DMS114 treated with DMSO at 0.1 percent for 48 hours (cell line): ENCODE results near the gene INPP5E.
"Not testable (repeated sequence)": the region's sequence is repeated elsewhere in the genome, so short reads cannot be mapped to it uniquely, and the experiment has no call there.

Experiments
- DNase-seq: peaks from one replicate; lab custom pipeline; 2025; ENCODE audit not compliant: unreplicated experiment; lab: John Stamatoyannopoulos, UW

Gene INPP5E

GRCh38 chr9:136429683-136430491 lies 9.8 kb downstream of the INPP5E start:
- DNase-seq, result no peak

DNA sequence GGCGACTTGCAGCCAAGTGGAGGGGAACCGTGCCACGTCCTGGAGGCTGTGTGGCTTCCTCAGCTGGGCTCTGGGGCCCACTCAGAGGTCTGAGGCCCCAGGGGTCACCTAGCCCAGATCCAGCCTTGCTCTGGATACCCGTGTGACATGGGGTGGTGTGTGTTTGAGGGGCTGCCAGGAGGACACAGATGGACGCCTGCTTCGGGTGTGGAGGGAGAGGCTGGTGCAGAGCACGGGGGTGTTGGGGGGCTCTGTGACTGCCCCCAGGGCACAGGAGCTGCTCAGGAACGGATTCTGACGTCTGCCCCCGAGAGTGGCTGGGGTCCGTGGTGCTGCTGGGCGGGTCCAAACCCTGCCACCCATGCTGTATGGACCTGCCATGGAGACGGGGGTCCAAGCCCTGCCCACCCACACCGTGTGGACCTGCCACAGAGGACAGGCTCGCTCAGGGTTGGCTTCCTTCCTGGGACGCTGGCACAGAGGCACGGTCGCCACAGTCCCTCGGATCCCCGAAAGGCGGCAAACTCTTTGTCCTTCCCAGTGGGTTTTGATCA lies 10.5 kb downstream of the INPP5E start:
- no peak for DNase-seq

GRCh38 chr9:136426787-136427186 lies 12.9 kb downstream of the INPP5E start:
- no peak for DNase-seq

- not testable (repeated sequence) for DNase-seq
Observed at GRCh38 chr9:136425367-136425766, 14.3 kb downstream of the INPP5E start.

DNA sequence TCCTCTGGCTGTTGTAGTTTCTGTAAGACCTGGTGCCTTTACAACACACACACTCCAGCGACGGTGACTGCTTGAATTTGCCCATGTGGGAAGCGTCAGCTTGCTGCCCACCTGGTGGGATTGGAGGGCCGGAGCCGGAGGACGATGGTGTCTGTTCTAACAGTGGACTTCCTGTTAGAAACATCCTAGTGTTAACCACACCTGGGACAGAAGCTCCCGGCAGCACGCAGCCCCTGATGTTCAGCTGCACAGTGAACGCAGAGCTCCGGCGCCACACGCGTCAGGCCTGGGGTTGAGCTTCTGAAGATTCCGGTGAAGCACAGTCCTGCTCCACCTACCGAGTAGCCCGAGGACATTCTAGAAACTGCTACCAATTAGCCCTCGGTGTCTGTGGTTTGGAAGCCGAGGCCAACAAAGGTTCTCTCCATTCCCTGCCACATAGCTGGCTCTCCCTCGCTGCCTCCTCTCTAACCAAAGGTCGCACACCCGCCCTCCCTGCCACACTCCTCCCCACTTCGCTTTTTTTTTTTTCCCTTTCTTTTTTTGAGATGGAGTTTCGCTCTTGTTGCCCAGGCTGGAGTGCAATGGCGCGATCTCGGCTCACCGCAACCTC lies 14.8 kb downstream of the INPP5E start:
- no peak for DNase-seq

DNA sequence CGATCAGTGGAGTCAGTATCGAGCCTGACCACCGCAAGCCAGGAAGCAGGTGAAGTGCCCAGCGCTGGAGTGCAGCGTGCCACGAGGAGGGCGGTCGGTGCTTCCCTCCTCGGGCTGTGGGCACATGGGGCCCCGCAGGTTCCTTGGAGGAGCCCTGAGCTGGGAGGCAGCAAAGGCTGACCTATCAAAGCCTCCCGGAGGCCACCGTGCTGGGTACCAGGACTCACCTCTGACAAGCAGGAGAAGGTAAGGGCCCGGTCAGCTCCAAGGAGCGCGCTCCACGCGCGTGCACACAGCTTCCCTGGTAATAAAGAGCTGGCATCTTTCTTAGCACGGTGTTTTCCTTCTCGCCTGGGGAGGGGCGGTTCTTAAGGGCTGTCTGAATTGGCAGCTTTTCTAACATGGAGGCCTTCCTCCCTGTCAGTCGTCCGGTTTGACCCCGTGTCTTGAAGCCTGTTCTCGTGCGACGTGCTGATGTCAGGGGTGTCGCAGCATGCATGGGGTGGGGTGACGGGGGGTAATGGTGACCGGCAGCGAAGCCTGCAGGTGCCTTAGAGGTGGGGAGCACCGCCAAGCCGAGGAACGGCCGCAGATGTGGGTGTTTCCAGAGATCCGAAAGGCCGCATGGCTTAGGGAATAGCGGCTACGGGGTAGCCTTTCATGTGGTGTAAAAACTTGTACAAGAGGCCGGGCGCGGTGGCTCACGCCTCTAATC lies 16.1 kb downstream of the INPP5E start:
- DNase-seq, result no peak

- DNase-seq, result no peak
Observed at GRCh38 chr9:136422876-136423275, 16.8 kb downstream of the INPP5E start.

- DNase-seq, result no peak
Observed at GRCh38 chr9:136421791-136422190, 17.9 kb downstream of the INPP5E start.

- no peak for DNase-seq
Observed at GRCh38 chr9:136419092-136419420, 20.6 kb downstream of the INPP5E start.

GRCh38 chr9:136418182-136419091 lies 21.2 kb downstream of the INPP5E start:
- DNase-seq, result no peak

GRCh38 chr9:136416914-136417313 lies 22.7 kb downstream of the INPP5E start:
- no peak for DNase-seq

DNA sequence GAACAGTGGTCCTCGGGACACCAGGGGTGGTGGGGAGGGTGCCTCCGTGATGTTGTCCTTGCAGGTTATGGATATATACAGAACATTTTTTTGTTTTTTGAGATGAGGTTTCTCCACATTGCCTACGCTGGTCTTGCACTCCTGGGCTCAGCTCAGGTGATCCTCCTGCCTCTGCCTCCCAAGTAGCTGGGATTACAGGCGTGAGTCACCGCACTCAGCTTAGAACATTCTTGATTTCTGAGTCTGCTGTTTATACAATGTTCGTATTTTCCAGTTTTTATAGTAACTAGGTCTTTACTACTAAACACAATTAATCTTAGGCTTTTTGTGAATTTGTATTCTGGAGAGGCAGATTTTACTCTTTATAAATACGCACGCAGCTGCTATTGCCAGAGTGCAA lies 23.2 kb downstream of the INPP5E start:
- DNase-seq, result no peak

DNA sequence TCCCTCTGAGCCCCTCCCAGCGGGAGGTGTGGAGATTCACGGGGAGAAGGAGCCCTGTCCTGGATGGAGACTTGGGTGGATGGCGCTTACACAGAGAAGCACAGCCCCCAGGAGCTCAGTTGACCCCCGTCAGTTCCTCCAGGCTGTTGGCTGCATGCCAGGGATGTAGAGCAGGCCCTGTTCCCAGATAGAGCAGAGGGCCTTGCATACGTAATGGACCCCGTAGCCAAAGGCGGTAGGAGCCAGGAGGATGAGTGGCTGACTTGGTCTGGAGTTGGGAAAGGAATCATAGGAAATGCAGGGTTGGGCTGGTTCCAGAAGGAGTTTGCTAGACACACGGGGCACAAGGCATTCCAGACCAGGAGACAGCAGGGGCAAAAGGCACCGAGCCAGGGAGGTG lies 26.7 kb downstream of the INPP5E start:
- no peak for DNase-seq

DNA sequence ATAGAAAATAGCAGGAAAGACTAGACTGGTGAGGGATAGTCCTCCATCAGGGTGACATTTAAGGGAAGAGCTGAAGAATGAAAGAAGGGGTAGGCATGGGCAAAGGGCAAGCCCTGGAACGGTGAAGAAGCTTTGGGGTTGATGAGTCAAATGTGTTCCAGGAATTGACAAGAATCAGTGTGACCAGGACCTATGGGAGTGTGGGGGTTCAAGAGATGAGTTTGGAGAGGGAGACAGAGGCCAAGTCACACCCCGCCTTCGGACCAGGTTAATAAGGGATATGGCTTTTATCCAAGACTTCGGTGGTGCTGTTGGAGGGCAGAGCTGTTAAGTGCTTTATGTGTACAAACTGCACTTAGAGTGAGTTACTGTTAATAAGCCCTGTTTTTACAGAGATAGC lies 28.3 kb downstream of the INPP5E start:
- no peak for DNase-seq

GRCh38 chr9:136410500-136411287 lies 29.0 kb downstream of the INPP5E start, which contains the start of the genes ENTR1 and PMPCA:
Gene ENTR1 (minus strand): TSS chr9:136410614. CDS start chr9:136410397, 217 bp downstream.
Gene PMPCA (plus strand): TSS chr9:136410658. CDS start chr9:136410669, 11 bp downstream.
- peak; percentile 60 for DNase-seq

GRCh38 chr9:136409557-136410455 lies 29.8 kb downstream of the INPP5E start:
- no peak for DNase-seq

DNA sequence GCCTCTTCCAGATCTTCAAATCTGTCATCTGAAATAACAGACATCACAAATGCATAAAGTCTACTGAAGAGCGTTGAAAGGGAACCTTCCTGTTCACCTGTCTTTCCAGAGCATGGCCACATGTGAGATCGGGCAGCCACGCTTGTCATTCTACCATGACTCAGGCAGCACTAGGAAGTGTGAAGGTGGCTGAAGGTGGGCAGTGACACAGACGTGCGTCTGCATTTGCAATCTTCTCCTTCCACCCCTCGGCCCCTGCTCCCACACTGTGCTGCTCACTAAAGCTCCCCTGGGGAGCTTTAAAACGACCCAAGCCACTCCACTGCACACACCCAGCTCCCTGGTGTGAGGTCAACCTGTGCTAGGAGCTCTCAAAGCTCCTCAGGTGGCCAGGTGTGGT lies 31.7 kb downstream of the INPP5E start:
- no peak for DNase-seq

DNA sequence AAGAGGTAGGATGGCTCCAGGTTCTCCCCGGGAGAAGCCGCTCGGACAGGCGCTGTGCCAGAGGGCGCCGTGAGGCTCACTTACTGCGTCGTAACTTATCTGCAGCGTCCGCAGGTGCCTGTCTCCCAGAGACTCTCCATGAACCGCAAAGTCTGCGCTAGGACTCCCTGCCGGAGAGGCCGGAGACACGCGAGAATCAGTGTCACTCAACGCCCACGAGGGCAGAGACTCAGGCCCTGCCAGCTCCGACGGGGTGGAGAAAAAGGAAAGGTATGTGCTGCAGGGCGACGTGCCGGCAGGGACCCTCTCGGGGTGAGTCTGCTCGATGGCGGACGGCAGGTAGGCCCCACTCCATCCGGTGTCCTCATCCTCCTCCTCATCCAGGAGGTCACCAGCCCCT lies 32.6 kb downstream of the INPP5E start:
- not testable (repeated sequence) for DNase-seq

DNA sequence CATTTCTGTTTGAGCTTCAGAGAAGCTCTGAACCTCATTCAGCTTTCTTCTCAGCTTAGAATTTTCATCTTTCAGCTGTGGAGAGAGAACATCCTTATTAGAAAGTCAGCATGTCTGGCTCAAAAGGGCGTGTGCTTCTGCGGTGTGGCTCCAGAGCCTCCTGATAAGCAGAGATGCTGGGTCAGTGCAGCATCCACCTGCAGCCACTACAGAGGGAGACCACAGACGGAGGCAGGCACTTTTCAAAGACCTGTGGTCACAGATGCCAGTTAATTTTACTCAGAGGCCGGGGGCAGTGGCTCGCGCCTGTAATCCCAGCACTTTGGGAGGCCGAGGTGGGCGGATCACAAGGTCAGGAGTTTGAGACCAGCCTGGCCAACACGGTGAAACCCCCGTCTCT lies 33.7 kb downstream of the INPP5E start:
- DNase-seq, result not testable (repeated sequence)
